A549 (cell line): ENCODE data around the gene EPHB4. TPM values are rescaled to one million over a fixed set of nuclear protein-coding genes. Genes with fewer than 3 reads are reported as not detected.

Source experiments
- ATAC-seq, 2 experiments: fragments of 200-7000 bp in 1 of 2; fragments of >200 bp in 1 of 2; cut with Nextera tagmentation in 1 of 2; cut with Tn5 transposase in 1 of 2; 3 replicates each; pipeline versions ENCODE4 v1.8.0 to v1.9.1; 2018 to 2020; ENCODE audit warnings: mild to moderate bottlenecking in 1 of 2, moderate library complexity in 1 of 2
- CTCF ChIA-PET: fragments of 300-600 bp; sonication (Branson Sonifier 250); formaldehyde crosslinking; extraction: SDS; loops from one replicate; lab custom pipeline; 2021; ENCODE audit warnings: antibody characterized with exemption, inconsistent platforms; lab: Yijun Ruan, JAX
- POLR2A ChIA-PET: fragments of 350-600 bp; formaldehyde crosslinking; extraction: SDS; loops from one replicate; lab custom pipeline; 2021; ENCODE audit warnings: antibody characterized with exemption, inconsistent platforms; lab: Yijun Ruan, JAX
- DNase-seq, 2 experiments: peaks; one replicate each; pipeline versions ENCODE4 v3.0.0 to v3.0.0-alpha.2; 2011 to 2016; ENCODE audit warnings: low read depth in 1 of 2, low spot score in 1 of 2
- FAIRE-seq: peaks from 2 replicates; lab custom pipeline; 2011; peaks lifted over from hg19 to GRCh38; lab: Jason Lieb, UNC
- H3K27ac ChIP-seq, 2 experiments: fragments of >200 bp; sonication (Bioruptor Twin); formaldehyde crosslinking; 3 replicates each; pipeline ENCODE4 v1.5.1; 2016 to 2017
- H3K4me1 ChIP-seq: fragments of >200 bp; sonication (Bioruptor Twin); formaldehyde crosslinking; 3 replicates; pipeline ENCODE4 v1.6.1; 2016
- H3K4me2 ChIP-seq: fragments of >200 bp; sonication (Bioruptor Twin); formaldehyde crosslinking; 3 replicates; pipeline ENCODE4 v1.6.1; 2016
- H3K4me3 ChIP-seq: fragments of >200 bp; sonication (Bioruptor Twin); formaldehyde crosslinking; 3 replicates; pipeline ENCODE4 v1.5.1; 2016
- H3K9me3 ChIP-seq: fragments of >200 bp; sonication (Bioruptor Twin); formaldehyde crosslinking; 3 replicates; pipeline ENCODE4 v1.6.1; 2016
- ATOH8 ChIP-seq: fragments of 250-450 bp; sonication (Bioruptor Pico); IDR thresholded peaks from 2 replicates; pipeline ENCODE4 v1.5.0; 2020; ENCODE audit warnings: low read depth, mild to moderate bottlenecking, moderate library complexity
- CBX2 ChIP-seq: fragments of 200-600 bp; sonication (generic); IDR thresholded peaks from 2 replicates; pipeline ENCODE4 v1.6.1; 2016; ENCODE audit warnings: low read depth, mild to moderate bottlenecking, borderline replicate concordance
- CBX8 ChIP-seq: fragments of 200-600 bp; sonication (generic); IDR thresholded peaks from 2 replicates; pipeline ENCODE4 v1.6.1; 2016
- CEBPB ChIP-seq, 2 experiments: fragments of >200 bp in 1 of 2; sonication (Bioruptor Twin) in 1 of 2; formaldehyde crosslinking in 1 of 2; IDR thresholded peaks; 2 replicates each; pipeline ENCODE4 v1.6.1; 2012 to 2016
- CHD2 ChIP-seq: fragments of 150-350 bp; IDR thresholded peaks from 2 replicates; pipeline ENCODE4 v1.6.1; 2014; ENCODE audit warnings: low read length; ENCODE audit not compliant: partially characterized antibody
- EHF ChIP-seq: fragments of 250-450 bp; sonication (Bioruptor Pico); IDR thresholded peaks from 2 replicates; pipeline ENCODE4 v1.5.0; 2020; ENCODE audit warnings: mild to moderate bottlenecking
- ELK1 ChIP-seq: fragments of 150-350 bp; IDR thresholded peaks from 2 replicates; pipeline ENCODE4 v1.6.1; 2014; ENCODE audit warnings: low read depth, mild to moderate bottlenecking, low read length
- FOSB ChIP-seq: fragments of 250-450 bp; sonication (Bioruptor Pico); IDR thresholded peaks from 2 replicates; pipeline ENCODE4 v1.5.0; 2020; ENCODE audit warnings: mild to moderate bottlenecking, moderate library complexity
- FOSL2 ChIP-seq, 2 experiments: fragments of 450-650 bp in 1 of 2; fragments of >200 bp in 1 of 2; sonication (Bioruptor Twin) in 1 of 2; formaldehyde crosslinking; IDR thresholded peaks; 2 replicates each; pipeline versions ENCODE4 v1.5.0 to v1.6.1; 2016 to 2020; ENCODE audit warnings: mild to moderate bottlenecking in 1 of 2, moderate library complexity in 1 of 2
- JUNB ChIP-seq: fragments of >200 bp; sonication (Bioruptor Twin); formaldehyde crosslinking; IDR thresholded peaks from 2 replicates; pipeline ENCODE4 v1.6.1; 2016
- KDM5A ChIP-seq: fragments of 200-600 bp; sonication (generic); IDR thresholded peaks from 2 replicates; pipeline ENCODE4 v1.6.1; 2016; ENCODE audit warnings: antibody characterized with exemption, mild to moderate bottlenecking
- MAZ ChIP-seq: fragments of 150-350 bp; IDR thresholded peaks from 2 replicates; pipeline ENCODE4 v1.6.1; 2014; ENCODE audit warnings: antibody characterized with exemption, low read depth, low read length, borderline replicate concordance
- NR3C1 ChIP-seq: fragments of >200 bp; sonication (Bioruptor Twin); formaldehyde crosslinking; IDR thresholded peaks from 3 replicates; pipeline ENCODE4 v1.6.1; 2017
- PBX3 ChIP-seq: IDR thresholded peaks from 2 replicates; pipeline ENCODE4 v1.6.1; 2012
- POLR2A ChIP-seq: IDR thresholded peaks from 2 replicates; pipeline ENCODE4 v1.6.1; 2012; ENCODE audit warnings: mild to moderate bottlenecking, low read length
- POLR2AphosphoS2 ChIP-seq: conservative IDR thresholded peaks from 2 replicates; pipeline ENCODE4 v1.6.1; 2012; ENCODE audit warnings: low read length, improper control_type of control experiment, inconsistent platforms
- RAD21 ChIP-seq, 2 experiments: fragments of >200 bp in 1 of 2; sonication (Bioruptor Twin) in 1 of 2; formaldehyde crosslinking in 1 of 2; IDR thresholded peaks in 1 of 2; conservative IDR thresholded peaks in 1 of 2; 2 replicates in 1 of 2; 3 replicates in 1 of 2; pipeline ENCODE4 v1.6.1; 2012 to 2018; ENCODE audit warnings: inconsistent platforms in 1 of 2
- RNF2 ChIP-seq: fragments of 200-600 bp; sonication (generic); IDR thresholded peaks from 2 replicates; pipeline ENCODE4 v1.6.1; 2016; ENCODE audit warnings: low read depth, mild to moderate bottlenecking, antibody characterized with exemption, moderate library complexity, borderline replicate concordance
- TP53 ChIP-seq: fragments of 250-450 bp; sonication (Bioruptor Pico); IDR thresholded peaks from 2 replicates; pipeline ENCODE4 v1.5.0; 2021; ENCODE audit warnings: mild to moderate bottlenecking, moderate library complexity
- ZSCAN20 ChIP-seq: fragments of 250-450 bp; sonication (Bioruptor Pico); IDR thresholded peaks from 2 replicates; pipeline ENCODE4 v1.8.0; 2022; ENCODE audit warnings: mild to moderate bottlenecking, moderate library complexity
- WGBS: methylation state at CpG from one replicate; pipeline ENCODE4 v1.1.6; 2017; ENCODE audit errors: missing lambda C conversion rate; 5-methylcytosine and 5-hydroxymethylcytosine counted together
- polyA plus RNA-seq, 4 experiments: library from polyadenylated mRNA; depleted of rRNA in 3 of 4; stranded (reverse); fragments of >200 nt; fragmentation: RNase III in 1 of 4; extraction: RNeasy Plus Mini Kit Qiagen cat#74134 plus additional on column Dnase treatment in 1 of 4; gene quantifications; 2 replicates in 3 of 4; 3 replicates in 1 of 4; pipeline ENCODE4 v1.2.3, GENCODE V29; 2011 to 2017
- TF ChIP-seq, protein P1 (sequence below): fragments of 200-600 bp; sonication (generic); IDR thresholded peaks from 2 replicates; pipeline ENCODE4 v1.6.1; 2016; ENCODE audit warnings: antibody characterized with exemption, mild to moderate bottlenecking, moderate library complexity
- TF ChIP-seq, protein P2 (sequence below): IDR thresholded peaks from 2 replicates; pipeline ENCODE4 v1.6.1; 2012; ENCODE audit warnings: low read depth, borderline replicate concordance

Gene EPHB4
- polyA plus RNA-seq, 2 of the 4 experiments (the other 2 are of a cell fraction), result 30.4 to 40.5 TPM

DNA sequence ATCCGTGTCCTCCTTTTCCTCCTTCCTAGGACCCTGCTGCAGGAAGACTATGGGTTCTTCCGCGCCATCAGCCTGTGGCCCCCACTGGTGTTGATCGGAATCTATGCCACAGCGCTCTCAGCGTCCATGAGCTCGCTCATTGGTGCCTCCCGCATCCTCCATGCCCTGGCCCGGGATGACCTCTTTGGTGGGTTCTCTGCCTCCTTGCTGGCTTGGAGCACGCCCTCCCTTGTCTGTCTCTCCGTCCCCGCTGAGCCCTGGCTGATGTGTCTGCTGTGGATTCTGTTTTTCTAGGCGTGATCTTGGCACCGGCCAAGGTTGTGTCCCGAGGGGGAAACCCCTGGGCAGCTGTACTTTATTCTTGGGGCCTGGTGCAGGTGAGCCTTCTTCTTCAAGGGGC, 32.5 kb upstream of the EPHB4 start (continued):
- no peak for TF ChIP-seq ATOH8

DNA sequence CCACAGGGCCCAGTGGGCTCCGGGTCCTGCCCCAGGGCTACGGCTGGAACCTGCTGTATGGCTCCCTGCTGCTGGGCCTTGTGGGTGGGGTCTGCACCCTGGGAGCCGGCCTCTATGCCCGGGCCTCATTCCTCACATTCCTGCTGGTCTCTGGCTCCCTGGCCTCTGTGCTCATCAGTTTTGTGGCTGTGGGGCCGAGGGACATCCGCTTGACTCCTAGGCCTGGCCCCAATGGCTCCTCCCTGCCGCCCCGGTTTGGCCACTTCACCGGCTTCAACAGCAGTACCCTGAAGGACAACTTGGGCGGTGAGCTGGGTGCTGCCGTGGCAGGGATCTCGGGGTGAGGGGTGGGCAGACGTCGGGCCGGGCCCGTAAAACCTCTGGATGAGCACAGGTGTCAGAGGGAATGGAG, 29.6 kb upstream of the EPHB4 start:
- no peak for ATAC-seq

GRCh38 chr7:100855515-100855914, 28.2 kb upstream of the EPHB4 start:
- no peak for FAIRE-seq
- ChIA-PET CTCF (interaction anchor here (1.0 to 15.9 kb wide), 7 partner anchors 20 to 223 kb away, joined by 3 to 280 read pairs (median 12); partner anchors contain the start of genes EPO, POP7 and SRRT), POLR2A (no interaction called here)

More for the DNA sequence above, 29.6 kb upstream of the EPHB4 start:
- CTCF ChIA-PET, result interaction anchor here (1.1 to 15.9 kb wide), 7 partner anchors 18 to 319 kb away, joined by 3 to 280 read pairs (median 5); partner anchors contain the start of genes EPO, POP7 and SRRT
- no peak overlapping the region for H3K4me3 ChIP-seq
- FAIRE-seq, result no peak
- no peaks in the 10 kb centered on the region for H3K9me3 ChIP-seq
- POLR2A ChIA-PET, result interaction anchor here (1.4 kb wide), 1 partner anchor 10 kb away, joined by 3 read pairs; the partner anchor contains the start of gene TRIP6
- 0 out of 3 replicates have a peak, but pooled peaks cover 4% of the 10 kb centered on the region for H3K4me1 ChIP-seq
- 90% methylated on average over 16 of the region's 16 CpGs for WGBS
- no peak overlapping the region for H3K27ac ChIP-seq
- no peak for DNase-seq
- TF ChIP-seq, protein P1, sequence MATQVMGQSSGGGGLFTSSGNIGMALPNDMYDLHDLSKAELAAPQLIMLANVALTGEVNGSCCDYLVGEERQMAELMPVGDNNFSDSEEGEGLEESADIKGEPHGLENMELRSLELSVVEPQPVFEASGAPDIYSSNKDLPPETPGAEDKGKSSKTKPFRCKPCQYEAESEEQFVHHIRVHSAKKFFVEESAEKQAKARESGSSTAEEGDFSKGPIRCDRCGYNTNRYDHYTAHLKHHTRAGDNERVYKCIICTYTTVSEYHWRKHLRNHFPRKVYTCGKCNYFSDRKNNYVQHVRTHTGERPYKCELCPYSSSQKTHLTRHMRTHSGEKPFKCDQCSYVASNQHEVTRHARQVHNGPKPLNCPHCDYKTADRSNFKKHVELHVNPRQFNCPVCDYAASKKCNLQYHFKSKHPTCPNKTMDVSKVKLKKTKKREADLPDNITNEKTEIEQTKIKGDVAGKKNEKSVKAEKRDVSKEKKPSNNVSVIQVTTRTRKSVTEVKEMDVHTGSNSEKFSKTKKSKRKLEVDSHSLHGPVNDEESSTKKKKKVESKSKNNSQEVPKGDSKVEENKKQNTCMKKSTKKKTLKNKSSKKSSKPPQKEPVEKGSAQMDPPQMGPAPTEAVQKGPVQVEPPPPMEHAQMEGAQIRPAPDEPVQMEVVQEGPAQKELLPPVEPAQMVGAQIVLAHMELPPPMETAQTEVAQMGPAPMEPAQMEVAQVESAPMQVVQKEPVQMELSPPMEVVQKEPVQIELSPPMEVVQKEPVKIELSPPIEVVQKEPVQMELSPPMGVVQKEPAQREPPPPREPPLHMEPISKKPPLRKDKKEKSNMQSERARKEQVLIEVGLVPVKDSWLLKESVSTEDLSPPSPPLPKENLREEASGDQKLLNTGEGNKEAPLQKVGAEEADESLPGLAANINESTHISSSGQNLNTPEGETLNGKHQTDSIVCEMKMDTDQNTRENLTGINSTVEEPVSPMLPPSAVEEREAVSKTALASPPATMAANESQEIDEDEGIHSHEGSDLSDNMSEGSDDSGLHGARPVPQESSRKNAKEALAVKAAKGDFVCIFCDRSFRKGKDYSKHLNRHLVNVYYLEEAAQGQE, result no peak
- TF ChIP-seq KDM5A, result no peak
- TF ChIP-seq, protein P2, sequence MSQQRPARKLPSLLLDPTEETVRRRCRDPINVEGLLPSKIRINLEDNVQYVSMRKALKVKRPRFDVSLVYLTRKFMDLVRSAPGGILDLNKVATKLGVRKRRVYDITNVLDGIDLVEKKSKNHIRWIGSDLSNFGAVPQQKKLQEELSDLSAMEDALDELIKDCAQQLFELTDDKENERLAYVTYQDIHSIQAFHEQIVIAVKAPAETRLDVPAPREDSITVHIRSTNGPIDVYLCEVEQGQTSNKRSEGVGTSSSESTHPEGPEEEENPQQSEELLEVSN, result no peak
- TF ChIP-seq CBX8, result no peak
- no peak for TF ChIP-seq MAZ
- no peak for TF ChIP-seq RAD21 (conservative IDR thresholded peaks at IDR 0.05 in 1 of 2, IDR thresholded peaks at IDR 0.05 in 1 of 2)
- TF ChIP-seq PBX3, result no peak
- TF ChIP-seq EHF, result no peak
- no peak for TF ChIP-seq CEBPB (IDR thresholded peaks at IDR 0.05)
- no peak for TF ChIP-seq TP53 (CRISPR knock-in tag)
- TF ChIP-seq FOSL2 (IDR thresholded peaks at IDR 0.05), result no peak
- no peak for TF ChIP-seq FOSL2 (CRISPR knock-in tag; IDR thresholded peaks at IDR 0.05)
- no peak for TF ChIP-seq FOSB (CRISPR knock-in tag)
- no peak overlapping the region for H3K4me2 ChIP-seq

More at GRCh38 chr7:100855515-100855914, 28.2 kb upstream of the EPHB4 start:
- no peak for ATAC-seq
- H3K4me1 ChIP-seq, result 0 out of 3 replicates have a peak, but pooled peaks cover 4% of the 10 kb centered on the region
- no peak overlapping the region for H3K4me3 ChIP-seq
- no peak overlapping the region for H3K27ac ChIP-seq
- no peaks in the 10 kb centered on the region for H3K9me3 ChIP-seq
- H3K4me2 ChIP-seq, result no peak overlapping the region
- WGBS, result 98% methylated on average over 9 of the region's 10 CpGs
- DNase-seq, result no peak
- TF ChIP-seq RNF2 (no peak), POLR2A (no peak), FOSB (CRISPR knock-in tag) (no peak), KDM5A (no peak), NR3C1 (no peak), ELK1 (no peak), CHD2 (no peak), POLR2AphosphoS2 (no peak), ZSCAN20 (CRISPR knock-in tag) (no peak), CBX2 (no peak), JUNB (no peak)
- TF ChIP-seq, protein P1, result no peak
